Body of pancreas (tissue), 4 donors: Measurements from ENCODE around the gene OLFML1. TPM values are rescaled to one million over a fixed set of nuclear protein-coding genes. Genes with fewer than 3 reads are reported as not detected.

ENCODE experiments used
- ATAC-seq: fragments of 150-250 bp; one replicate; pipeline ENCODE4 v1.9.1; 2016
- DNase-seq, 4 donors: peaks; one replicate each; pipeline ENCODE4 v3.0.0-alpha.2; 2019
- H3K27ac ChIP-seq, 4 donors: fragments of 200-600 bp; sonication (generic); 1 replicate in 3 of 4; 2 replicates in 1 of 4; pipeline versions ENCODE4 v1.5.1 to v1.6.1; 2016 to 2019; ENCODE audit warnings: mild to moderate bottlenecking in 1 of 4, mixed read lengths in 1 of 4, moderate library complexity in 1 of 4
- H3K27me3 ChIP-seq, 2 donors: fragments of 200-600 bp; sonication (generic); one replicate each; pipeline ENCODE4 v1.6.0; 2016; ENCODE audit warnings: mild to moderate bottlenecking in 1 of 2
- H3K36me3 ChIP-seq, 2 donors: fragments of 200-600 bp; sonication (generic); replicated peaks in 1 of 2; 2 replicates each; pipeline ENCODE4 v1.5.1; 2016; ENCODE audit warnings: low read depth in 2 of 2; ENCODE audit not compliant: insufficient read depth in 1 of 2
- H3K4me1 ChIP-seq: fragments of 200-600 bp; sonication (generic); one replicate; pipeline ENCODE4 v1.6.0; 2016
- H3K4me3 ChIP-seq, 2 donors: fragments of 200-600 bp; sonication (generic); 1 replicate in 1 of 2; 2 replicates in 1 of 2; pipeline ENCODE4 v1.5.1; 2016 to 2019
- H3K9me3 ChIP-seq, 3 donors: fragments of 200-600 bp; sonication (generic); 1 replicate in 2 of 3; 2 replicates in 1 of 3; pipeline ENCODE4 v1.5.1; 2016
- POLR2A ChIP-seq, 3 donors: fragments of 450-650 bp; IDR thresholded peaks; one replicate each; pipeline ENCODE4 v1.6.1; 2016; ENCODE audit warnings: antibody characterized with exemption in 3 of 3, mild to moderate bottlenecking in 2 of 3
- WGBS, 2 donors: methylation state at CpG; one replicate each; pipeline ENCODE4 v1.1.5; 2017; 5-methylcytosine and 5-hydroxymethylcytosine counted together
- intact Hi-C: fragments of 100-400 bp; cut with DNase I; formaldehyde crosslinking; loops from one replicate; pipeline ENCODE4 v1.15.1; 2023
- total RNA-seq, 2 donors: library from RNA; depleted of rRNA; stranded (reverse); fragments of >200 nt; gene quantifications; one replicate each; pipeline ENCODE4 v1.1.0, GENCODE V29; 2016
- TF ChIP-seq, protein P1 (sequence below), 7 experiments: fragments of 450-650 bp in 4 of 7; fragments of 200-600 bp in 3 of 7; sonication (generic) in 3 of 7; IDR thresholded peaks; one replicate each; pipeline ENCODE4 v1.5.1; 2016 to 2019; ENCODE audit warnings: antibody characterized with exemption in 7 of 7

Gene OLFML1
- total RNA-seq, 2 donors from 2014 or later: 2.3 to 3.6 TPM

DNA sequence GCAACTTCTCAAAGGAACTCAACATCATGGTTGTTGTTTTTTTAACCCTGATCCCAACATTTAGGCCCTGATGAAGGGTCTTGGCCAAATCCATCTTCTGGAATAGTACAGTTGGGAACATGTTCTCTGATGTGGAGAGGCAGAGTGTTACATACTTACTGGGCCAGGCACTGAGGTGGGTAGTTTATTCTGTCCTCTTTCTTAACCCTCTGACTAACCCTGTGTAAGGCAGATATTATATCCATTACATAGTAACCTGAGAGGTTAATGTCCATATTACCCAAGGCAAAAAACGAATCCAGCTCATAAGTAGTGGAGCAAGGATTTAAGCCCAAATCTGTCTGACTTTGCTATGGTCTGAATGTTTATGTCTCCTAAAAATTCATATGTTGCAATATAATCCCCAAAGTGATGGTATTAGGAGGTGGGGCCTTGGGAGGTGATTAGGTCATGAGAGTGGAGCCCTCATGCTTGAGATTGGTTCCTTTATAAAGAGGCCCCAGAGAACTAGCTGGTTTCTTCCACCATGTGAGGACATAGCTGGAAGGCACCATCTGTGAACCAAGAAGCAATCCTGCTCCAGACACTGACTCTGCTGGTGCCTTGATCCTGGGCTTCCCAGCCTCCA, 44.8 kb downstream of the OLFML1 start:
- H3K4me1 ChIP-seq: peaks cover 7% of the 10 kb centered on the region
- H3K9me3 ChIP-seq: no peaks in the 10 kb centered on the region
- WGBS, 2 donors: 96 to 100% methylated on average over 1 of the region's 1 CpG
- H3K36me3 ChIP-seq: no peaks in the 10 kb centered on the region
- H3K27ac ChIP-seq: no peak overlapping the region
- intact Hi-C loops: no loop called here
- TF ChIP-seq POLR2A (IDR thresholded peaks at IDR 0.05): no peak
- TF ChIP-seq, protein P1, sequence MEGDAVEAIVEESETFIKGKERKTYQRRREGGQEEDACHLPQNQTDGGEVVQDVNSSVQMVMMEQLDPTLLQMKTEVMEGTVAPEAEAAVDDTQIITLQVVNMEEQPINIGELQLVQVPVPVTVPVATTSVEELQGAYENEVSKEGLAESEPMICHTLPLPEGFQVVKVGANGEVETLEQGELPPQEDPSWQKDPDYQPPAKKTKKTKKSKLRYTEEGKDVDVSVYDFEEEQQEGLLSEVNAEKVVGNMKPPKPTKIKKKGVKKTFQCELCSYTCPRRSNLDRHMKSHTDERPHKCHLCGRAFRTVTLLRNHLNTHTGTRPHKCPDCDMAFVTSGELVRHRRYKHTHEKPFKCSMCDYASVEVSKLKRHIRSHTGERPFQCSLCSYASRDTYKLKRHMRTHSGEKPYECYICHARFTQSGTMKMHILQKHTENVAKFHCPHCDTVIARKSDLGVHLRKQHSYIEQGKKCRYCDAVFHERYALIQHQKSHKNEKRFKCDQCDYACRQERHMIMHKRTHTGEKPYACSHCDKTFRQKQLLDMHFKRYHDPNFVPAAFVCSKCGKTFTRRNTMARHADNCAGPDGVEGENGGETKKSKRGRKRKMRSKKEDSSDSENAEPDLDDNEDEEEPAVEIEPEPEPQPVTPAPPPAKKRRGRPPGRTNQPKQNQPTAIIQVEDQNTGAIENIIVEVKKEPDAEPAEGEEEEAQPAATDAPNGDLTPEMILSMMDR (IDR thresholded peaks at IDR 0.05): no peak
- H3K27me3 ChIP-seq: no peaks in the 10 kb centered on the region
- ATAC-seq (no peak), DNase-seq (no peak)
- no peak overlapping the region for H3K4me3 ChIP-seq

DNA sequence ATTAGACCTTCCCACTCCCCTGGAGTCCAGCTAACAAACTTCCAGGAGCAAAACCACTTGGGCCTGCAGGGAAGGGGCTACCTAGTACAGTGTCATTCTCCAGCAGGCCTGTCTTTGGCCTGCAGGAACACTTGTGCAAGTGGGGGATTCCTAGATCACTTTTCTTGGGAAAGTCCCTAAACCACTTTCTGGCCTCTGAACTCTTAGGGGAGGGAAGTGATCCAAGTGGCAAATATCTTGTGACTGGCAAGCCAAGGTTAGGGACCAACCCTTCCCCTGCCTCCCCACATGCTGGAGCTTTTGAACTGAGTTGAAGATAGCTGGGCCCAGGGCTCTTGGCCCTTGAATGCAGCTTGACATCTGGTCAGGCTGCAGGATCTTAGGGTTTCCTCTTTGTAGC, 45.7 kb downstream of the OLFML1 start:
- DNase-seq: no peak
- Histone ChIP-seq H3K4me3 (no peak overlapping the region), H3K4me1 (peaks cover 9% of the 10 kb centered on the region), H3K27me3 (no peaks in the 10 kb centered on the region), H3K27ac (no peak overlapping the region), H3K36me3 (no peaks in the 10 kb centered on the region), H3K9me3 (no peaks in the 10 kb centered on the region)
- TF ChIP-seq, protein P1 (IDR thresholded peaks at IDR 0.05): no peak
- no peak for TF ChIP-seq POLR2A (IDR thresholded peaks at IDR 0.05)
- ATAC-seq: no peak
- intact Hi-C loops: no loop called here

DNA sequence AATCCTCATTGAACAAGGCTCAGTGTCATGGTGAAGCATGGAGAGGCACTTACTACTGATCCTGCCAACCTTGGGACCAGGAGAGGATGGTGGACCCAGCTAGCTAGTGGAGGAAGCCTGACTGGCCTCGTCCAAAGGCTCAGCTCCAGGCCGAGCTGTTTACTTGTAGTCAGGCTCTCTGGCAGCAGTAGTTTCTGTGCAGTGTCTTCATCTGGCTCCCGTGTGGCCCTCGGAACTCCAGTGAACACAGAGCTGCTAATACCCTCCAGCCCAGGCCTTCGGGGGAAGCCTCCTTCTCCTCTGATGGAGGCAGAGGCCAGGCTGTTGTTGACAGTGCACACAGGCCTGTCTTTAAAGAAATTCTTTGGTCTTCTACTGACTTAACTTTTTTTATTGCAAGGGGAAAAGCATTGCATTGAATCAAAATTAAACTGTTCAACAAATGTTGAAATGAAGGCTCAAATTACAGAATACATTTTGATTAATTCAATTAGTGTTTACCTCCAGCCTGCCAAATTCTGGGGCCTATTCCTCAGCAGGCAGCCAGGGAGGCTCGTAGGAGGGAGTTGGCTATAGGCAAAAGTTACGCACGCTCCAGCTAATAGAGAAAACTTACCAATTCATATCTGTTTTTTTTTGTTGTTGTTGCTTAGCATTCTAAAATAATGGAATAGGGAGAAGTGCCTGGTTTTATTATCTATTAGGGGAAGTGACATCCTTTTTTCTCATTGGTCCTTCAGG, 47.3 kb downstream of the OLFML1 start:
- H3K4me3 ChIP-seq: no peak overlapping the region
- intact Hi-C loops: no loop called here
- no peak for ATAC-seq
- peaks cover 9% of the 10 kb centered on the region for H3K4me1 ChIP-seq
- no peak for TF ChIP-seq POLR2A (IDR thresholded peaks at IDR 0.05)
- TF ChIP-seq, protein P1 (IDR thresholded peaks at IDR 0.05): no peak
- no peaks in the 10 kb centered on the region for H3K27me3 ChIP-seq
- H3K36me3 ChIP-seq: no peaks in the 10 kb centered on the region
- WGBS, 2 donors: 85 to 87% methylated on average over 6 to 8 of the region's 8 CpGs
- H3K27ac ChIP-seq: no peak overlapping the region
- no peaks in the 10 kb centered on the region for H3K9me3 ChIP-seq
- no peak for DNase-seq

DNA sequence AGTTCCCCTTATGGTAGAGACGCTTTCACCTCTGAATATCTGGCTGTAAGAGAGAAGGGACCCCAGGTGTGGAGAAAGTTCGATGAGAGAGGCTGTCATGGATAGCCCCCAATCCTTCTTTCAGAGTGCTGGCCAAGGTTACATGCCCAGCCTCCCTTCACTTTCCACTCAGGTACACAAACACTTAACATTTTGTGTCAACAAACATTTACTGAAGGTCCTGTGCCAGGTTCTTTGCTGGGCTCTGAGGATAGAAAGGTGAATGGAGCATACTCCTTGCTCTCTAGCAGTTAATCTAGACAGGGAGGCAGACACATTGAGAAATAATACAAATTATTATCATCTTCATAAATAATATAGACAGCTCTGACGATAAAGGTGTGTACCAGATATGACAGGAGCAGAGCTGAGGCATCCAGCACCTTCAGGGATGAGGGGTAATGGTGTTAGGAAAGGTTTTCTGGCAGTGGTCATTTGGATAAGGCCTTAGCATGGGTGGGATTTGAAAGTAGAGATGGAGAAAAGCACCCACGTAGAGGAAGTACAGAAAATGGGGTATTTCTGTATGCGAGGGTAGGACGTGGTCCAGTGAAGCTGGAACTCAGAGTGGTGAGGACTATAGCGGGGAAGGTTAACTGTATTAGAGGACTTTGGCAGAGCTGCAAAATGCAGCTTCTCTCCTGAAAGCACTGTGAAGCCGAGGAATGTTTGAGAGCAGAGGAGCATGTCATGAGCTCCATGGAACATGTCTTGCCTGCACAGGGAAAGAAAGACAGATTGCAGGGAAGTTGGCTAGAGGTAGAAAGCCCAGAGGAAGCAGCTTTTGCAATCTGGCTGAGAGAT, 48.1 kb downstream of the OLFML1 start:
- peaks cover 9% of the 10 kb centered on the region for H3K4me1 ChIP-seq
- no peak overlapping the region for H3K4me3 ChIP-seq
- H3K27me3 ChIP-seq: no peaks in the 10 kb centered on the region
- no peak overlapping the region for H3K27ac ChIP-seq
- TF ChIP-seq, protein P1 (IDR thresholded peaks at IDR 0.05): no peak
- TF ChIP-seq POLR2A (IDR thresholded peaks at IDR 0.05): no peak
- H3K36me3 ChIP-seq: no peaks in the 10 kb centered on the region
- ATAC-seq: no peak
- no peak for DNase-seq
- intact Hi-C loops: no loop called here
- H3K9me3 ChIP-seq: no peaks in the 10 kb centered on the region
- WGBS, 2 donors: 70 to 78% methylated on average over 8 of the region's 8 CpGs
